Neural cell (in vitro differentiated cells): ENCODE measurements around the gene ACVR1B. TPM values are rescaled to one million over a fixed set of nuclear protein-coding genes. Genes with fewer than 3 reads are reported as not detected.

Experiments used
- H2AFZ ChIP-seq: fragments of 200-600, 300-800 bp; sonication (generic), shearing (Covaris generic); 2 replicates; pipeline ENCODE4 v1.6.0; 2014; ENCODE audit warnings: low read depth, mild to moderate bottlenecking, antibody characterized with exemption, low read length, moderate library complexity
- H3F3A ChIP-seq: fragments of 200-600 bp; shearing (Covaris generic); 2 replicates; pipeline ENCODE4 v1.6.1; 2016; ENCODE audit warnings: mild to moderate bottlenecking, moderate library complexity, mixed read lengths, antibody characterized with exemption, low read length; ENCODE audit not compliant: insufficient read depth, poor library complexity, severe bottlenecking
- H3K27ac ChIP-seq: fragments of 200-600, 300-800 bp; sonication (generic), shearing (Covaris generic); 2 replicates; pipeline ENCODE4 v1.5.1; 2014; ENCODE audit warnings: mild to moderate bottlenecking, low read length, moderate library complexity
- H3K27me3 ChIP-seq: fragments of 300-800, 200-600 bp; sonication (generic), shearing (Covaris generic); 2 replicates; pipeline ENCODE4 v1.6.0; 2014; ENCODE audit warnings: mild to moderate bottlenecking, low read depth, low read length, moderate library complexity; ENCODE audit not compliant: insufficient read depth
- H3K36me3 ChIP-seq: fragments of 300-800, 200-600 bp; sonication (generic), shearing (Covaris generic); 2 replicates; pipeline ENCODE4 v1.5.1; 2014; ENCODE audit warnings: mild to moderate bottlenecking, antibody characterized with exemption, low read length, moderate library complexity; ENCODE audit not compliant: insufficient read depth
- H3K4me2 ChIP-seq: fragments of 300-800, 200-600 bp; sonication (generic), shearing (Covaris generic); 2 replicates; pipeline ENCODE4 v1.6.0; 2014; ENCODE audit warnings: mild to moderate bottlenecking, low read length
- H3K4me3 ChIP-seq: fragments of 300-800, 200-600 bp; sonication (generic), shearing (Covaris generic); 2 replicates; pipeline ENCODE4 v1.5.1; 2014; ENCODE audit warnings: mild to moderate bottlenecking, low read length, moderate library complexity
- H3K79me2 ChIP-seq: fragments of 200-600 bp; shearing (Covaris generic); replicated peaks from 2 replicates; pipeline ENCODE4 v1.6.0; 2014; ENCODE audit warnings: mild to moderate bottlenecking, low read length, moderate library complexity; ENCODE audit not compliant: insufficient read depth
- H3K9ac ChIP-seq: fragments of 300-800, 200-600 bp; sonication (generic), shearing (Covaris generic); 2 replicates; pipeline ENCODE4 v1.6.1; 2016; ENCODE audit warnings: mild to moderate bottlenecking, low read length, mixed read lengths
- H3K9me2 ChIP-seq: fragments of 200-600 bp; shearing (Covaris generic); 2 replicates; pipeline ENCODE4 v1.6.1; 2016; ENCODE audit warnings: mild to moderate bottlenecking, low read length, mixed read lengths; ENCODE audit not compliant: insufficient read depth
- H3K9me3 ChIP-seq: fragments of 200-600, 300-800 bp; sonication (generic), shearing (Covaris generic); 2 replicates; pipeline ENCODE4 v1.6.1; 2016; ENCODE audit warnings: mild to moderate bottlenecking, mixed run types, low read length, moderate library complexity, mixed read lengths
- H4K20me1 ChIP-seq: fragments of 200-600 bp; shearing (Covaris generic); 2 replicates; pipeline ENCODE4 v1.6.1; 2016; ENCODE audit warnings: mild to moderate bottlenecking, mixed run types; ENCODE audit not compliant: insufficient read depth
- CTCF ChIP-seq: fragments of 450-650 bp; IDR thresholded peaks from 2 replicates; pipeline ENCODE4 v1.5.1; 2014; ENCODE audit warnings: antibody characterized with exemption, mild to moderate bottlenecking, moderate library complexity; ENCODE audit not compliant: poor library complexity, severe bottlenecking
- EP300 ChIP-seq: fragments of 450-650 bp; conservative IDR thresholded peaks from 2 replicates; pipeline ENCODE4 v1.6.1; 2014; ENCODE audit warnings: antibody characterized with exemption, mild to moderate bottlenecking, moderate library complexity; ENCODE audit not compliant: poor library complexity, severe bottlenecking
- EZH2 ChIP-seq: fragments of 200-600, 300-800 bp; shearing (Covaris generic), sonication (generic); IDR thresholded peaks from 2 replicates; pipeline ENCODE4 v1.6.1; 2014; ENCODE audit warnings: antibody characterized with exemption, low read length, borderline replicate concordance, mild to moderate bottlenecking; ENCODE audit not compliant: insufficient read depth, poor library complexity, severe bottlenecking
- MXI1 ChIP-seq: fragments of 450-650 bp; conservative IDR thresholded peaks from 2 replicates; pipeline ENCODE4 v1.6.1; 2014; ENCODE audit warnings: antibody characterized with exemption, mild to moderate bottlenecking; ENCODE audit not compliant: poor library complexity, severe bottlenecking
- POLR2AphosphoS5 ChIP-seq: IDR thresholded peaks from 2 replicates; pipeline ENCODE4 v1.6.1; 2012
- RAD21 ChIP-seq: fragments of 450-650 bp; conservative IDR thresholded peaks from 2 replicates; pipeline ENCODE4 v1.6.1; 2014; ENCODE audit warnings: antibody characterized with exemption, mild to moderate bottlenecking, moderate library complexity
- REST ChIP-seq: IDR thresholded peaks from 2 replicates; pipeline ENCODE4 v1.6.1; 2012; ENCODE audit warnings: borderline replicate concordance
- SMC3 ChIP-seq: fragments of 450-650 bp; conservative IDR thresholded peaks from 2 replicates; pipeline ENCODE4 v1.6.1; 2014; ENCODE audit warnings: antibody characterized with exemption, mild to moderate bottlenecking, moderate library complexity; ENCODE audit not compliant: poor library complexity
- TAF1 ChIP-seq: IDR thresholded peaks from 2 replicates; pipeline ENCODE4 v1.6.1; 2012; ENCODE audit warnings: low read depth
- polyA plus RNA-seq: library from polyadenylated mRNA; depleted of rRNA; stranded (reverse); fragments of >200 nt; gene quantifications from 2 replicates; pipeline ENCODE4 v1.2.3, GENCODE V29; 2014

The ACVR1B gene
- polyA plus RNA-seq, 1 donor from 2014 or later: 47.2 TPM

DNA sequence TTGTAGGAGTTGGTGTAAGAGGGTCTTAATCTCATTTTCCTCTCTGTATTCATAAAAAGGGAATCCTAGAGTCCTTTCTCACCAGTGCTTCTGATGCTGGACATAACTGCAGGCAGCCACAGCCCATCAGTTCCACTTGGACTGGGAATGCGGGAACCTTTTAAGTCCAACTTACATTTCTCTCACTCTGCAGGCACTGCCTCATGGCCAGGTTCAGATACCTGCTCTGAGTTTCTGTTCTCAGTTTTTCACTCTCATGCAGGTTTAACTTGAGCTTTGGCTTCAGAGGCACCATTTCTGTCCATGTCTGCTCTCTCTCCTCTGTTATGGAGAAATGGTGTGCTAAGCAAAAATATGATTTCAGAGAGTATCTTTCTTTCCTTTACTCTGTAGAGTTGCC is 4.2 kb downstream of the ACVR1B start:
- no peak for TF ChIP-seq REST
- no peak for TF ChIP-seq CTCF
- no peak for TF ChIP-seq POLR2AphosphoS5
- Histone ChIP-seq H3K36me3 (no peaks in the 10 kb centered on the region), H3K9me3 (no peaks in the 10 kb centered on the region), H3F3A (no peaks in the 10 kb centered on the region), H3K4me2 (no peak overlapping the region), H3K9ac (no peak overlapping the region), H2AFZ (no peak overlapping the region), H3K27ac (no peak overlapping the region), H4K20me1 (peaks cover 27% of the 10 kb centered on the region), H3K9me2 (no peaks in the 10 kb centered on the region), H3K4me3 (peak overlapping the region; percentile 75), H3K27me3 (no peaks in the 10 kb centered on the region), H3K79me2 (peaks cover 89% of the 10 kb centered on the region)

- peaks cover 81% of the 10 kb centered on the region for H3K79me2 ChIP-seq
- TF ChIP-seq SMC3 (no peak), EZH2 (no peak), CTCF (no peak), POLR2AphosphoS5 (no peak), TAF1 (no peak), MXI1 (no peak), EP300 (no peak), RAD21 (no peak), REST (no peak)
Measured at GRCh38 chr12:51958542-51958941, 7.0 kb downstream of the ACVR1B start.

More at GRCh38 chr12:51958542-51958941, 7.0 kb downstream of the ACVR1B start:
- H3K9me3 ChIP-seq: no peaks in the 10 kb centered on the region
- H2AFZ ChIP-seq: no peak overlapping the region
- no peaks in the 10 kb centered on the region for H3K36me3 ChIP-seq
- no peak overlapping the region for H3K9ac ChIP-seq
- no peaks in the 10 kb centered on the region for H3K27me3 ChIP-seq
- H3K9me2 ChIP-seq: no peaks in the 10 kb centered on the region
- peaks cover 35% of the 10 kb centered on the region for H4K20me1 ChIP-seq
- no peak overlapping the region for H3K4me3 ChIP-seq
- no peak overlapping the region for H3K4me2 ChIP-seq
- H3F3A ChIP-seq: no peaks in the 10 kb centered on the region
- no peak overlapping the region for H3K27ac ChIP-seq
